Heart left ventricle (tissue), 13 donors: Measurements from ENCODE around the gene RBP7.

Source experiments
- POLR2A ChIP-seq, 2 donors: fragments of 450-650 bp; IDR thresholded peaks; one replicate each; pipeline ENCODE4 v1.6.1; 2017; ENCODE audit warnings: antibody characterized with exemption in 2 of 2, mild to moderate bottlenecking in 2 of 2, moderate library complexity in 2 of 2
- TF ChIP-seq, protein P1 (sequence below), 12 donors: fragments of 200-600 bp; sonication (generic) in 4 of 12; IDR thresholded peaks; one replicate each; pipeline versions ENCODE4 v1.5.0 to v1.8.0; 2018 to 2022; ENCODE audit warnings: antibody characterized with exemption in 12 of 12, mild to moderate bottlenecking in 5 of 12
- donor health status: ischemic (EF 13 %, LVEDD 7.1; RV severe dilation, severe dysfunction).
- donor health status: DM: no; HTN: yes; CAD: no.
- donor health status: DM: no; HTN: no; CAD: no.
- donor health status: ischemic (EF 25% LVEDD 6.9; RV normal size, moderate dysfunction).
- donor health status: ischemic (EF 25% LVEDD 5.7; RV mildly dilated, moderate dysfunction).
- donor health status: ischemic (EF 35%, LVEDD 5.7; RV mildly dilated, moderate dysfunction).
- donor health status: nonischemic (EF 11% LVEDD 7.7; RV severe dilation, severe dysfunction).
- donor health status: DM: yes; HTN: yes; CAD: no.
- donor health status: PGD.
- donor health status: ischemic (EF 29% LVEDD 5.4; RV normal size, mild dysfunction).
- donor health status: nonischemic (EF 23%, LVEDD 6.1; RV moderate dilation, normal function).

DNA sequence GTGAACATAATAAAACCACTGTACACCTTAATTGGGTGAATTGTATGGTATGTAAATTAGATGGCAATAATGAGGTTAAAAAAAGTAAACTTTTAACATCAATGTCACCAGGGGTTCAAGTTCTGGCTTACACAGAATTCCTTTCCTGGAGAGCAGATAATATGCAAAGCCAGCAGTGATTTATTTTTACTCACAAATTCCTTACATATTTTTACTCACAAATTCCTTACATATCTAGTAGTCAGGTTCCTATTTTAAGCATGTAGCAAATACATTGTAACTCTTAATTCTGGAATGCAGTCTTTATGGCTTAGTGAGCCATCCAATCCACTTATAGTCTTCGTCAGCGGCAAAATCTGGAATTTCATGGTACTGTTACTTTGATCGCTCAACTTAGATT is 34.4 kb downstream of the RBP7 start:
- TF ChIP-seq, protein P1, sequence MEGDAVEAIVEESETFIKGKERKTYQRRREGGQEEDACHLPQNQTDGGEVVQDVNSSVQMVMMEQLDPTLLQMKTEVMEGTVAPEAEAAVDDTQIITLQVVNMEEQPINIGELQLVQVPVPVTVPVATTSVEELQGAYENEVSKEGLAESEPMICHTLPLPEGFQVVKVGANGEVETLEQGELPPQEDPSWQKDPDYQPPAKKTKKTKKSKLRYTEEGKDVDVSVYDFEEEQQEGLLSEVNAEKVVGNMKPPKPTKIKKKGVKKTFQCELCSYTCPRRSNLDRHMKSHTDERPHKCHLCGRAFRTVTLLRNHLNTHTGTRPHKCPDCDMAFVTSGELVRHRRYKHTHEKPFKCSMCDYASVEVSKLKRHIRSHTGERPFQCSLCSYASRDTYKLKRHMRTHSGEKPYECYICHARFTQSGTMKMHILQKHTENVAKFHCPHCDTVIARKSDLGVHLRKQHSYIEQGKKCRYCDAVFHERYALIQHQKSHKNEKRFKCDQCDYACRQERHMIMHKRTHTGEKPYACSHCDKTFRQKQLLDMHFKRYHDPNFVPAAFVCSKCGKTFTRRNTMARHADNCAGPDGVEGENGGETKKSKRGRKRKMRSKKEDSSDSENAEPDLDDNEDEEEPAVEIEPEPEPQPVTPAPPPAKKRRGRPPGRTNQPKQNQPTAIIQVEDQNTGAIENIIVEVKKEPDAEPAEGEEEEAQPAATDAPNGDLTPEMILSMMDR (IDR thresholded peaks at IDR 0.05), result no peak
- no peak for TF ChIP-seq POLR2A (IDR thresholded peaks at IDR 0.05)
